KMS-11 (cell line): Measurements from ENCODE around the gene VMP1.
"Not testable (repeated sequence)": the region's sequence is repeated elsewhere in the genome, so short reads cannot be mapped to it uniquely, and the experiment has no call there.

ENCODE experiments used
- H2AFZ ChIP-seq: fragments of 200-600 bp; sonication (generic); 2 replicates; pipeline ENCODE4 v1.6.1; 2016; ENCODE audit warnings: antibody characterized with exemption, mixed run types, low read depth
- H3K27ac ChIP-seq: fragments of 200-600 bp; sonication (generic); 2 replicates; pipeline ENCODE4 v1.6.1; 2016; ENCODE audit warnings: mild to moderate bottlenecking, mixed run types
- H3K27me3 ChIP-seq: fragments of 200-600 bp; sonication (generic); 2 replicates; pipeline ENCODE4 v1.6.1; 2017; ENCODE audit warnings: mild to moderate bottlenecking, low read depth, mixed run types, moderate library complexity; ENCODE audit not compliant: insufficient read depth
- H3K36me3 ChIP-seq: fragments of 200-600 bp; sonication (generic); 2 replicates; pipeline ENCODE4 v1.6.1; 2017; ENCODE audit warnings: mild to moderate bottlenecking, mixed run types; ENCODE audit not compliant: insufficient read depth
- H3K4me1 ChIP-seq: fragments of 200-600 bp; sonication (generic); 2 replicates; pipeline ENCODE4 v1.6.1; 2016; ENCODE audit warnings: mild to moderate bottlenecking, low read depth, mixed run types; ENCODE audit not compliant: poor library complexity, severe bottlenecking
- H3K4me2 ChIP-seq: fragments of 200-600 bp; sonication (generic); 2 replicates; pipeline ENCODE4 v1.7.0; 2016; ENCODE audit warnings: mild to moderate bottlenecking, mixed run types
- H3K4me3 ChIP-seq: fragments of 200-600 bp; sonication (generic); IDR thresholded peaks from 2 replicates; pipeline ENCODE4 v1.6.1; 2017; ENCODE audit warnings: low read depth, low read length, mixed read lengths; ENCODE audit not compliant: insufficient read depth
- H3K79me2 ChIP-seq: fragments of 200-600 bp; sonication (generic); 2 replicates; pipeline ENCODE4 v1.6.1; 2016; ENCODE audit warnings: low read depth, mixed run types; ENCODE audit not compliant: insufficient read depth
- H3K9ac ChIP-seq: fragments of 200-600 bp; sonication (generic); 2 replicates; pipeline ENCODE4 v1.6.1; 2016; ENCODE audit warnings: mild to moderate bottlenecking, mixed run types
- H4K20me1 ChIP-seq: fragments of 200-600 bp; sonication (generic); 2 replicates; pipeline ENCODE4 v1.6.1; 2016; ENCODE audit warnings: mild to moderate bottlenecking, mixed run types; ENCODE audit not compliant: insufficient read depth
- TF ChIP-seq, protein P1 (sequence below): fragments of 200-600 bp; sonication (generic); conservative IDR thresholded peaks from 2 replicates; pipeline ENCODE4 v1.6.1; 2017; ENCODE audit warnings: low read depth, mild to moderate bottlenecking, antibody characterized with exemption, low read length, moderate library complexity, mixed read lengths

The VMP1 gene

DNA sequence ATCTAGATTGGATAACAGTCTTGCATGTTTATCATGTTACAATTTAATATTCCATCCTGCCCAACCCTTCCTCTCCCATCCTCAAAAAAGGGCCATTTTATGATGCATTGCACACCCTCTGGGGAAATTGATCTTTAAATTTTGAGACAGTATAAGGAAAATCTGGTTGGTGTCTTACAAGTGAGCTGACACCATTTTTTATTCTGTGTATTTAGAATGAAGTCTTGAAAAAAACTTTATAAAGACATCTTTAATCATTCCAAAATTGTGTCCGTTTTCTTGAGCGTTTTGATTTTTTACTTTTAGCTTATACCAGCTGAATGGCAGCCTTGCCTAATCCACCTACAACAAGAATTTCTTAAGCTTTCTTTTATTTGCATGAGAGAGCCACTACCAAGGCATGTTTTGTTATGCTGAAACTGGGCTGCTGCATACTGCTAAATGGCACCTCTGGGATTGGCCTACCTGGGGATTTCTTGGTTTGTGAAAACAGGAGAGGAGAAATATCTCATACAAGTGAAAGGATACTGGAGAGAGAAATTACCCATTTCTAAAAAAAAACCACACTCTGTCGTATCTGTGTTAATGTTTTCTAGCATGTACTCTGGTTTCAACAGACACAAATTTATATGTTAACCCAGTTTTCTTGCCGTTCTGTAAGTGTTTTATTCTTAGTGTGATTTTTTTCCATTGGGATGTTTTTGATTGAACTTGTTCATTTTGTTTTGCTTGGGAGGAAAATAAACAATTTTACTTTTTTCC is 133.1 kb downstream of the VMP1 start:
- Histone ChIP-seq H2AFZ (no peak overlapping the region), H3K79me2 (peaks cover 34% of the 10 kb centered on the region), H3K4me3 (no peak overlapping the region), H3K27me3 (no peaks in the 10 kb centered on the region), H3K4me1 (peaks cover 99% of the 10 kb centered on the region), H3K27ac (peak overlapping the region; percentile 94), H3K36me3 (peaks cover 4% of the 10 kb centered on the region; the same call in 1 of the 2 replicates), H3K4me2 (peak overlapping the region; percentile 62), H4K20me1 (no peaks in the 10 kb centered on the region), H3K9ac (peak overlapping the region; percentile 92; the same call in 1 of the 2 replicates)
- TF ChIP-seq, protein P1, sequence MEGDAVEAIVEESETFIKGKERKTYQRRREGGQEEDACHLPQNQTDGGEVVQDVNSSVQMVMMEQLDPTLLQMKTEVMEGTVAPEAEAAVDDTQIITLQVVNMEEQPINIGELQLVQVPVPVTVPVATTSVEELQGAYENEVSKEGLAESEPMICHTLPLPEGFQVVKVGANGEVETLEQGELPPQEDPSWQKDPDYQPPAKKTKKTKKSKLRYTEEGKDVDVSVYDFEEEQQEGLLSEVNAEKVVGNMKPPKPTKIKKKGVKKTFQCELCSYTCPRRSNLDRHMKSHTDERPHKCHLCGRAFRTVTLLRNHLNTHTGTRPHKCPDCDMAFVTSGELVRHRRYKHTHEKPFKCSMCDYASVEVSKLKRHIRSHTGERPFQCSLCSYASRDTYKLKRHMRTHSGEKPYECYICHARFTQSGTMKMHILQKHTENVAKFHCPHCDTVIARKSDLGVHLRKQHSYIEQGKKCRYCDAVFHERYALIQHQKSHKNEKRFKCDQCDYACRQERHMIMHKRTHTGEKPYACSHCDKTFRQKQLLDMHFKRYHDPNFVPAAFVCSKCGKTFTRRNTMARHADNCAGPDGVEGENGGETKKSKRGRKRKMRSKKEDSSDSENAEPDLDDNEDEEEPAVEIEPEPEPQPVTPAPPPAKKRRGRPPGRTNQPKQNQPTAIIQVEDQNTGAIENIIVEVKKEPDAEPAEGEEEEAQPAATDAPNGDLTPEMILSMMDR, result no peak

DNA sequence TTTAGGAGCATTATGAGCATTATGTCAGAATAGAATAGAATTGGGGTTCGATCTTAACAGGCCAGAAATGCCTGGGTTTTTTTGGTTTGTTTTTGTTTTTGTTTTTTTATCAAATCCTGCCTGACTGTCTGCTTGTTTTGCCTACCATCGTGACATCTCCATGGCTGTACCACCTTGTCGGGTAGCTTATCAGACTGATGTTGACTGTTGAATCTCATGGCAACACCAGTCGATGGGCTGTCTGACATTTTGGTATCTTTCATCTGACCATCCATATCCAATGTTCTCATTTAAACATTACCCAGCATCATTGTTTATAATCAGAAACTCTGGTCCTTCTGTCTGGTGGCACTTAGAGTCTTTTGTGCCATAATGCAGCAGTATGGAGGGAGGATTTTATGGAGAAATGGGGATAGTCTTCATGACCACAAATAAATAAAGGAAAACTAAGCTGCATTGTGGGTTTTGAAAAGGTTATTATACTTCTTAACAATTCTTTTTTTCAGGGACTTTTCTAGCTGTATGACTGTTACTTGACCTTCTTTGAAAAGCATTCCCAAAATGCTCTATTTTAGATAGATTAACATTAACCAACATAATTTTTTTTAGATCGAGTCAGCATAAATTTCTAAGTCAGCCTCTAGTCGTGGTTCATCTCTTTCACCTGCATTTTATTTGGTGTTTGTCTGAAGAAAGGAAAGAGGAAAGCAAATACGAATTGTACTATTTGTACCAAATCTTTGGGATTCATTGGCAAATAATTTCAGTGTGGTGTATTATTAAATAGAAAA is 133.8 kb downstream of the VMP1 start:
- Histone ChIP-seq H3K27ac (peak overlapping the region; percentile 94), H3K4me2 (peak overlapping the region; percentile 62), H3K4me1 (peaks cover 99% of the 10 kb centered on the region), H3K9ac (peak overlapping the region; percentile 92; the same call in 1 of the 2 replicates), H3K79me2 (peaks cover 34% of the 10 kb centered on the region)
- not testable (repeated sequence) for H2AFZ ChIP-seq, H3K4me3 ChIP-seq, H3K36me3 ChIP-seq, H4K20me1 ChIP-seq, H3K27me3 ChIP-seq

DNA sequence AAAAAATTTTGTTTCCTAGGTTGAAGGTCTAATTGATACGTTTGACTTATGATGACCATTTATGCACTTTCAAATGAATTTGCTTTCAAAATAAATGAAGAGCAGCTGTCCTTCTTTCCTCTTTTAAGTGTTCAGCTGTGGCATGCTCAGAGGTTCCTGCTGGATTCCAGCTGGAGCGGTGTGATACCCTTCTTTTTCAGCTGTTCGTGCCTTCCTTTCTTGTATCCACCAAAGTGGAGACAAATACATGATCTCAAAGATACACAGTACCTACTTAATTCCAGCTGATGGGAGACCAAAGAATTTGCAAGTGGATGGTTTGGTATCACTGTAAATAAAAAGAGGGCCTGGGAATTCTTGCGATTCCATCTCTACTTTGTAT is 134.4 kb downstream of the VMP1 start:
- H3K4me3 ChIP-seq, H3K9ac ChIP-seq, H2AFZ ChIP-seq, H4K20me1 ChIP-seq, H3K36me3 ChIP-seq, H3K27me3 ChIP-seq: not testable (repeated sequence)
- Histone ChIP-seq H3K27ac (peak overlapping the region; percentile 94; the same call in 1 of the 2 replicates), H3K4me1 (peaks cover 99% of the 10 kb centered on the region), H3K4me2 (peak overlapping the region; percentile 62; the same call in 1 of the 2 replicates), H3K79me2 (peaks cover 34% of the 10 kb centered on the region)

DNA sequence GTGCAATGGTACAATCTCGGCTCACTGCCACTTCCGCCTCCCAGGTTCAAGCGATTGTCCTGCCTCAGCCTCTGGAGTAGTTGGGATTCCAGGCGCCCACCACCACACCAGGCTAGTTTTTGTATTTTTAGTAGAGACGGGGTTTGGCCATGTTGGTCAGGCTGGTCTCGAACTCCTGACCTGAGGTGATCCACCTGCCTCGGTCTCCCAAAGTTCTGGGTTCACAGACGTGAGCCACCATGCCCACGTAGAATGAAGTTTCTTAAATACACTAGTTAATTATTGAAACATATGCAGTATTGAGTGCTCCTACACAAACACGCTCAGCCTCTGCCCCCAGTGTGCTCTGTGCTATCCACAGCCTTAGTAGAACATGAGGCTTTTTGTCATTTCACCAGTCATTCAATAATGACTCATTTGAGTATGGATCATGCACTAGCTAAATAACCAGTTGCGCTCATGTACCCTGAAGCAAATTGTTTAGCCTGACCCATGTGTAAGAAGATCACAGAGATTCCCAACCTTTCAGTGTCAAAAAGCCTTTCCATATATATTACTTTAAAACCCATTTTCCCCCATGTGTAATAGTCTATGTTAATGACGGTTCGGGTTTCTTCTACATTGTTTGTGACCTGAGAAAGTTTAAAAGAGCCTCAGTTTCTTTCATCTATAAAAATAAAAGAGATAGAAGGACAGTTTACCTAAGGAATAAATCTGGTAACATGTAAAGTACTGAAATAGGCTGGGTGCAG is 135.6 kb downstream of the VMP1 start:
- no peak overlapping the region for H3K4me3 ChIP-seq
- H3K79me2 ChIP-seq, result peaks cover 31% of the 10 kb centered on the region
- peaks cover 99% of the 10 kb centered on the region for H3K4me1 ChIP-seq
- H3K9ac ChIP-seq, result no peak overlapping the region
- no peaks in the 10 kb centered on the region for H4K20me1 ChIP-seq
- no peak overlapping the region for H2AFZ ChIP-seq
- TF ChIP-seq, protein P1, result no peak
- peaks cover 4% of the 10 kb centered on the region; the same call in 1 of the 2 replicates for H3K36me3 ChIP-seq
- peak overlapping the region; percentile 96 for H3K27ac ChIP-seq
- H3K27me3 ChIP-seq, result no peaks in the 10 kb centered on the region
- peak overlapping the region; percentile 12; the same call in 1 of the 2 replicates for H3K4me2 ChIP-seq
